ENCODE data around the gene SKOR1.

The SKOR1 gene

GRCh38 chr15:67820122-67820991 lies 5.0 kb upstream of the SKOR1 start:
- DNase-seq, result no peak

GRCh38 chr15:67820992-67821783 lies 4.1 kb upstream of the SKOR1 start:
- DNase-seq, result no peak

DNA sequence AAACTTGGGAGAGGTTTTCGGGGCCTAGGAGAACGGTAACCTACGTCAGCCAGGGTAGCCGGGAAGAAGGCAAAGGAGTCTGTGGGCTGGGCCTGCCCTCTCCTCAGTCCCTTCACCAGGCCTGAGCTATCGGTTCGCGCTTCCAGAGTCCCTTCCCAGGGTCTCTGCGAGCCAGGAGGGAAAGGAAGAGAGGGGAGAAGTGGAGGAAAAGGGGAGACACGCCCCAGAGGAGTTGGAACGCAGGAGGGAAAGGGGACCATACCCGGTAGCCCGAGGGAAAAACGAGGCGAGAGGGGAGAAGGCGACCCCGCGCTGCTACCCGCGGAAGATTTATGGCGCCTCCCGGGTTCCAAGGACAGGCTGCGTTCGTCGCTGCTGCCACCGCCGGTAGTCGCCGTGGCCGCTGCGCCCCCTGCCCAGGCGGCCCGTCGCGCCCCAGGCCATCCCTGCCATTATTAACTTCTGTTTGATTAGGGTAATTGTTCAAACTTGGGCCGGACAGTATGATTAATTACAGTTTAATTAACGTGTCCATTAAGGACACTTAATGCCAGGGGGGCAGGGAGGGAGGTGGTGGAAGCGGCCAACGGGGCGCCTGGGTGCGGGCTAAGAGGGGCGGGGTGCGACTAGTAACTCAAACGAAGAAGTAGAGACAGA lies 3.4 kb upstream of the SKOR1 start:
- DNase-seq, result no peak

- no peak for DNase-seq
Observed at GRCh38 chr15:67822537-67823313, 2.6 kb upstream of the SKOR1 start.

DNA sequence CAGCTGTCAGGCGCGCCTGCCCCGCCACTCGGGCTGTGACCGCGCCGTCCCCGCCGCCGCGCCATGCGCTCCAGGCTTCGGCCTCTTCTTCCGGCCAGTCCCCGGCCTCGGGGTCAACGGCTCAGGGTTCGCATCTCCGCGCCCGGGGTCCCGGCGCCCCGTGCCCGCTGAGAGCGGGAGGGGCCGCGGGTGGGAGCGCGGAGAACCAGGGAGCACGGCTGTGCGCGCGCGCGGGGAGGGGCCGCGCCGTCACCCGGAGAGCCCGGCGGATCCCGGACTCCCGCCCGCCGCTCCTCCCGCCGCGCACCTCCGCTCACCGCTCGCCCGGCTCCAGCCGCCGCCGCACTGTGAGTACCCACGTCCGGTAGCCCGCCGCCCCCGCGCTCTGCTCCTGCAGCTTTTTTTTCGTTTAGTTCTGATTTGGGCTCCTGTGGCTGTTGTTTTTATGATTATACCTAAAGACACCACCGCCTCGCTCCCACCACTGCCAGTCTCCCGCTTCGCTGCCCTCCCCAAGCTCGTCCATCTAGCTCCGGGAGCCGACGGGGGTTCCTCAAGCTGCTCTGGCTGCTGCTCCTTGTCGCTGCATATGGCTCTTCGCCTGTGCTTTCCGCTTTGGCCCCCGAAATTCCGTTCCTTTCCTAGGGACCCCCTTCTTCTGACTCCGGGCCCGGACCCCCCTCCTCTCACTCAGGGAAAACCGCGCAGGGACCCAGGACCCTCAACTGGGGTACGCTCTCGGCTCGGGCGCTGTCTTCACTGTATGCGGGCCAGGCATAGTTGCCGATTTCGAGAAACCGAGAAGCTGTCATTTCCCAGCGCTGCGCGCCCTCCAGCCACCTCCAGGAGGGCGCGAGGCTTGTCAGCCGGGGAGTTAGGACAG lies 1.8 kb upstream of the SKOR1 start:
- DNase-seq, result no peak

DNA sequence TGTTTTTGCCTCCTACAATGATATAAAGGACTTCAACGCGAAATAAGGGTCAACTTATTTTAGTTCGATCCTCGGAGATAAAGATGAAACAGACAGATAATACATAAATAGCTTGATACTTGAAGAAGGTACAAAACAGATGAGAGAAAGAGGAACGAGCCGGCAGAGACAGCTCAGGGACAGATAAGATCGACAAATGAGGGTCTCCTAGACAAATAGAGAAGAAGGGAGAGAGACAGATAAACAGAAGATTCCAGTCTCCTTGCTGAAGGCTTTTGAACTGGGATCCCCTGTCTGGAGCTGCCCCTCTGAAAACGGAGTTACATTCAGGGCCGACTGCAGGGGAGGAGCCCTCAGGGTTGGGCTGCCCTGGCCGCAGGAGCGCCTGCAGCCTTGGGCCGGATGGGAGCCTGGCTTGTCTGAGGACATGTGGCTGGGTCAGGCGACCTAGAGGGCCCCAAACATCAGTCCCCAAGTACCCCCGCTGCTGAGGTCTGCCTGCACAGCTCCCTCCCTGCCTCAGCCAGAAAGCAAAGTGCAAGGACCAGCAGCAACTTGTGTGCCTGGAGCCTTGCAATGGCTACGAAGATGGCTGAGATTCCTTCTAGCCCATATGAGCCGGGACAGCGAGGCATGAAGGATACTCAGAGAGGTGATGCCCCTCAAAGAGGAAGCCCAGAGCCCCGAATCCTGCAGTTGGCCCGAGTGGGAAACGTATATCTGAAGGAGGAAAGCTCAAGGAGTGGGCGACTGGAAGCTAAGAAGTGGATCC lies 926 bp upstream of the SKOR1 start:
- no peak for DNase-seq

GRCh38 chr15:67825881-67826716 lies 790 bp downstream of the SKOR1 start:
- DNase-seq, result no peak

DNA sequence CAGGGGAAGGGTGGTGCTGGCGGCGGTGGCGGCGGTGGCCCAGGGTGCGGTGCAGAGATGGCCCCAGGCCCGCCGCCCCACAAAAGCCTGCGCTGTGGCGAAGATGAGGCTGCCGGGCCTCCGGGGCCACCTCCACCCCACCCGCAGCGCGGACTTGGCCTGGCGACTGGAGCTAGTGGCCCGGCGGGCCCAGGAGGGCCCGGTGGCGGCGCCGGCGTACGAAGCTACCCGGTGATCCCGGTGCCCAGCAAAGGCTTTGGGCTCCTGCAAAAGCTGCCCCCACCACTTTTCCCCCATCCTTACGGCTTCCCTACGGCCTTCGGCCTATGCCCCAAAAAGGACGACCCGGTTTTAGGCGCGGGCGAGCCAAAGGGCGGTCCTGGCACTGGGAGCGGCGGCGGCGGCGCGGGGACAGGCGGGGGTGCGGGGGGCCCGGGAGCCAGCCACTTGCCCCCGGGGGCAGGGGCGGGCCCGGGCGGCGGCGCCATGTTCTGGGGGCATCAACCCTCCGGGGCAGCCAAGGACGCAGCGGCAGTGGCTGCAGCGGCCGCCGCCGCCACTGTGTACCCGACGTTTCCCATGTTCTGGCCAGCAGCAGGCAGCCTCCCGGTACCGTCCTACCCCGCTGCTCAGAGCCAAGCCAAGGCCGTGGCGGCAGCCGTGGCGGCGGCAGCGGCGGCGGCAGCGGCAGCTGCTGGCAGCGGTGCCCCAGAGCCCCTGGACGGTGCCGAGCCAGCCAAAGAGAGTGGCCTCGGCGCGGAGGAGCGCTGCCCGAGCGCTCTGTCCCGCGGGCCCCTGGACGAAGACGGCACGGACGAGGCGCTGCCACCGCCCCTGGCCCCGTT lies 1.6 kb downstream of the SKOR1 start:
- DNase-seq, result no peak

- no peak for DNase-seq
Observed at GRCh38 chr15:67827562-67828277, 2.4 kb downstream of the SKOR1 start.

- no peak for DNase-seq
Observed at GRCh38 chr15:67828278-67828968, 3.1 kb downstream of the SKOR1 start.

DNA sequence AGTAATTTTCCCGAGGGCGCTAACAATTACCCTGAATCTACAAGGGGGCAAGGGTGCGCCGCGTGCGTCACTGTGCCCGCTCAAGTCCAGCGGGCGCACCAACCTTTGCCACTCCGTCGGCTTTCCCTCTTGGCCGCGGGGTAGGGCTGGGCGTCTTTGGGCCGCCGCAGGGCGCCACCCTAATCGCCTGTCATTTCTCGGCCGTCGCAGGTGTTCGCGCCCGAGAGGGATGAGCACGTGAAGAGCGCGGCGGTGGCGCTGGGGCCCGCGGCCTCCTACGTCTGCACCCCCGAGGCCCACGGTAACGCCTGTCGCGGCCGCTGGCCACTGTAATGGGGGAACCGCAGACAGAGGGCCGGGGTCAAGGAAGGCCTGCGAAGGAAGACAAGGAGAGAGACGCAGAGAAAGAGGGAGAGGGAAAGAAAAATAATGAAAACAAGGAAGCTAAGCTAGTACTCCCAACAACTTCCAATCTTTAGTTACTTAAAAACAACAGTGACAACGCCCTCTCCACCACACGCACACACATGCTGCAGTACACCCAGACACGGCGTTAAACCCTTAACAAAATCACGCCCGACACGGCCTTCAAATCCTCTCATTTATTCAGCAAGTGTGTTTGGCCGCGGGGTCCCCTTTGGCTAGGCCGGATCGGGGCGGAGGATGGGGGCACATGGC lies 3.8 kb downstream of the SKOR1 start:
- DNase-seq, result no peak

DNA sequence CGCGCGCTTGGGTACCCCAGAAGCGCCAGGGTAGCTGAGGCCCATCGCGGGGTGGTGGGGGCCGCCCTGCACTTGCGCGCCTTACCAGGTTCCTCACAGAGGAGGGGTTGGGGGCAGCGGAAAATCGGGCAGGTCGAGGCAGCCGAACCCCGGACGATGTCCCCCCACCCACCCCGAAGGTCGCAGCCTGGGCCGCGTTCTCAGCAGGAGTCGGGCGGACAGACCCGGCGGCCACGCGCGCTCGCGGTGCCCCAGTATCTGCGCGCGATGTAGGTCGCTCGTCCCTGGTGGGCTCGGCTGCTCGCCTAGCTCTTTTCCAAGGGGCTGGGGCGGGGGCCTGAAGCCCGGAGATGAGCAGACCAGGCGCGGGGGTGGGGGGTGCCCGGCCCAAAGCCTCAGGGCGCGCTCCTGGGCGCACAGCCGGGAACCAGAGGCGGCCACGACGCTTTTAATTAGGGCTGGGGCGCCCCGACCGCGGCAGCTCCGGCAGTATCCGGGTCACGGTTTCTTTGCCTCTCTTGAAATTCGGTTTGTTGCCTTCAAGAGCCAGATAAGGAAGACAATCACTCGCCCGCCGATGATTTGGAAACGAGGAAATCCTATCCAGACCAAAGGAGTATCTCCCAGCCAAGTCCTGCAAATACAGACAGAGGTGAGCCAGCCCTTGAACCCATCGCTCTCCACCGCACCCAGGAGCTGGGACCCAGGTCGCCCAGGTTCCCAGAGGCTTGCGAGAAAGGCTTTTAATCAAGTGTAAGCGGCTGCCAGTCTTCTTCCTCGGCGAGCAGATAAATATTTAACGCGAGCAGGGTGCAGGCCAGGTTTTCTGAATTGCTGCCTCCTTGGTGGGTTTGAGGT lies 4.6 kb downstream of the SKOR1 start:
- DNase-seq, result no peak

- DNase-seq, result no peak
Observed at GRCh38 chr15:67831363-67831762, 6.1 kb downstream of the SKOR1 start.

- DNase-seq, result no peak
Observed at GRCh38 chr15:67832031-67832551, 6.8 kb downstream of the SKOR1 start.

GRCh38 chr15:67832897-67833709 lies 7.8 kb downstream of the SKOR1 start:
- no peak for DNase-seq
